ENCODE data around the gene MEGF11.
A peak's percentile ranks its signal among the peaks of the same experiment; 100 is the strongest.

MEGF11 gene

DNA sequence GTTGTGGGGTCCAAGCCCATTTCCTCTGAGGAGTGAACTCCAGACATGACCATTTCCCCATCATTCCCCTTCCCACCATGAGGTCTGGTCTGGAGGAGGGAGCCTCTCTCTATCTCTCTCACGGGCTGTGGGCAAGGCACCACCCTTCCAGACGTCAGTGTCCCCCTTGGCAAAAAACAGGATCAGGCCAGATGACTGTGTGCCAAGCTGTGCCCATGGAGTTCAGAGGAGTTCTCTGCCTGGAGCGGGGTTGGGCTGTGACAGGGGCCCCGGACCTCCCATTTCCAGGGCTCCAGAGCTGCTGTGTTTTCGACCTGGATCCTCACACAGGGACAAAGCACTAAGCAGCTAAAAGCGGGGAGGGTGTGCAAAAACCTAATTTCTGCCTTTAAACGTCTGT is 259.8 kb downstream of the MEGF11 start:
- Histone ChIP-seq H3K4me1 (ENCODE audit: control insufficient read depth, low read depth, low read length) (peaks cover 15% of the 10 kb centered on the region), H3K27ac (ENCODE audit: low read length) (no peak overlapping the region), H3K27me3 (ENCODE audit: control insufficient read depth, insufficient read depth, low read length) (no peaks in the 10 kb centered on the region), H3K9ac (ENCODE audit: low read length) (no peak overlapping the region), H3K9me3 (ENCODE audit: control insufficient read depth, low read depth, low read length) (no peaks in the 10 kb centered on the region), H3K36me3 (ENCODE audit: control insufficient read depth, low read depth, low read length) (no peaks in the 10 kb centered on the region), H3K4me3 (ENCODE audit: low read length) (no peak overlapping the region)

DNA sequence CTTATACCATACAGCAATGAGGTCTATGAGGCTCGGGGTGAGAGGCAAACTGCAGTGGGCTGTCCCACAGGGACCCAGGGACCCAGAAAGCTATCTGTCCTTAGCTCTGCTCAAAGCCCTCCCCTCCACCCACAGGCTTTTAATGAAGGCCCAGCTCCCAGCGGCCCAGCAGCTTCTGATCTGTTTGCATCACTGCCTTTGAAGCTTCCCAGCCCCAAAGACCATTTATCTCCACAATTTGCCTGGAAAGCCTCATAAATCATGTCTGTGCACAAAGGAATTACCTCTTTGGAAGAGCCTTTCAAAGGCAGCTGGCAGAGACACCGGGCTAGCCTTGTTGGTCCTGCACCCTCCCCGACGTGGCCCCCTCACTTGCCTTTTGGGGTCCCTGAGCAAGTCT is 260.3 kb downstream of the MEGF11 start:
- peaks cover 15% of the 10 kb centered on the region for H3K4me1 ChIP-seq (ENCODE audit: control insufficient read depth, low read depth, low read length)
- H3K9ac ChIP-seq (ENCODE audit: low read length) = no peak overlapping the region
- no peaks in the 10 kb centered on the region for H3K27me3 ChIP-seq (ENCODE audit: control insufficient read depth, insufficient read depth, low read length)
- no peaks in the 10 kb centered on the region for H3K36me3 ChIP-seq (ENCODE audit: control insufficient read depth, low read depth, low read length)
- no peak overlapping the region for H3K4me3 ChIP-seq (ENCODE audit: low read length)
- H3K9me3 ChIP-seq (ENCODE audit: control insufficient read depth, low read depth, low read length) = no peaks in the 10 kb centered on the region
- no peak overlapping the region for H3K27ac ChIP-seq (ENCODE audit: low read length)

DNA sequence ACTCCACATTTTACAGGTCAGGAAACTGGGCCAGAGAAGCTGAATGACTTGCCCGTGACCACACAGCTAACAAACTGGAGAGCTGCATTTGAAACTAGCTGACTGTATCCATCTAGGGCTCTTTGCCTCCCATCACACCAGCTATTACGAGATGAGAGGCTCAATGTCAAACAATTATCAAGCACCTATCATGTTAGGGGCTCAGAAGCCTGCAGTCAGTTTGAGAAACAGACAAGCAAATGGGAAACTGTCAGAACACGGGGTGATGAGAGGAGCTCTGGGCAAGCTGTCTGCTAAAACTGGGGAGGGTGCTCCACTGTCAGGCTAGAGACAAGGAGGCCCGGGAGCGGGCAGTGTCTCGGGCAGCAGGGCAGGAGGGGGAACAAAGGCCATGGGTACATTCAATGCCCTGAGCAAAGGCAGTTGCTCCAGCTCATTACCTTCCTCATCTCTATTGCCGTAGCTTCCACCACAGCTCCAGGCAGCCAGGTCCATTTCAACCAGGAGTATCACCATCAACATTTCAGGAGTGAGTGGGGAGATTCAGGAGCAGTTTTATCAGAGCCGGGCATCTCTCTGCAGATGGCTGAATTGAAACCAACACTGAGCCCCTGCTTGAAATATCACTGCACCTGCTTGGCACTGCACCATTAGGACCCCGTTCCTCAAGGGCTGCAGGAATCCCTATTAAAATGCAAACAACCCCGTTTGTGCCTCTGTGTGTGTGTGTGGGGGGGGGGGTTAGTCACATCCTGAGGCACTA is 261.6 kb downstream of the MEGF11 start:
- peaks cover 15% of the 10 kb centered on the region for H3K4me1 ChIP-seq (ENCODE audit: control insufficient read depth, low read depth, low read length)
- H3K9me3 ChIP-seq (ENCODE audit: control insufficient read depth, low read depth, low read length) = no peaks in the 10 kb centered on the region
- H3K27me3 ChIP-seq (ENCODE audit: control insufficient read depth, insufficient read depth, low read length) = no peaks in the 10 kb centered on the region
- no peak overlapping the region for H3K9ac ChIP-seq (ENCODE audit: low read length)
- no peak overlapping the region for H3K27ac ChIP-seq (ENCODE audit: low read length)
- H3K4me3 ChIP-seq (ENCODE audit: low read length) = no peak overlapping the region
- no peaks in the 10 kb centered on the region for H3K36me3 ChIP-seq (ENCODE audit: control insufficient read depth, low read depth, low read length)

DNA sequence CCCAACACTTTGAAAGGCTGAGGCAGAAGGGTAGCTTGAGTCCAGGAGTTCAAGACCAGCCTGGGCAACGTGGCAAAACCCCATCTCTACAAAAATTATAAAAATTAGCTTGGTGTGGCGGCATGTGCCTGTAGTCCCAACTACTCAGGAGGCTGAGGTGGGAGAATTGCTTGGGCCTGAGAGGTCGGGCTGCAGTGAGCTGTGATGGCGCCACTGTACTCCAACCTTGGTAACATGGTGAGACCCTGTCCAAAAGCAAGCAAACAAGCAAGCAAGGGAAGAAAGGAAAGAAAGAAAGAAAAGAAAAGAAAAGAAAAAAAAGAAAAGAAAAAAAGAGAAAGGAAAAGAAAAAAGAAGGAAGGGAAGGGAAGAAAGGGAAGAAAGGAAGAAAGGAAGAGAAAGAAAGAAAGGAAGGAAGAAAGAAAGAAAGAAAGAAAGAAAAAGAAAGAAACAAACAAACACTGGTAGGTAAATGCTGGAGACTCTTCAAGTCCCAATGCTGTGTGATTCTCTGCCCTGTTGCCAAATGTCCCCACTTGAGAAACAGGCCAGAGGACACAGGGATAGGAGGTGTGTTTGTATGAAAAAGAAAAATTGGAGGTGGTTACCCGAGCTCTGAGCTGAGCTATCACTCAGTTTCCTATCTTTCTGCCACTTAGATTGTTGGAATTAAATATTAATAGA is 263.1 kb downstream of the MEGF11 start:
- peaks cover 15% of the 10 kb centered on the region for H3K4me1 ChIP-seq (ENCODE audit: control insufficient read depth, low read depth, low read length)
- H3K27me3 ChIP-seq (ENCODE audit: control insufficient read depth, insufficient read depth, low read length) = no peaks in the 10 kb centered on the region
- H3K36me3 ChIP-seq (ENCODE audit: control insufficient read depth, low read depth, low read length) = no peaks in the 10 kb centered on the region
- no peak overlapping the region for H3K4me3 ChIP-seq (ENCODE audit: low read length)
- H3K27ac ChIP-seq (ENCODE audit: low read length) = no peak overlapping the region
- no peaks in the 10 kb centered on the region for H3K9me3 ChIP-seq (ENCODE audit: control insufficient read depth, low read depth, low read length)
- H3K9ac ChIP-seq (ENCODE audit: low read length) = no peak overlapping the region

DNA sequence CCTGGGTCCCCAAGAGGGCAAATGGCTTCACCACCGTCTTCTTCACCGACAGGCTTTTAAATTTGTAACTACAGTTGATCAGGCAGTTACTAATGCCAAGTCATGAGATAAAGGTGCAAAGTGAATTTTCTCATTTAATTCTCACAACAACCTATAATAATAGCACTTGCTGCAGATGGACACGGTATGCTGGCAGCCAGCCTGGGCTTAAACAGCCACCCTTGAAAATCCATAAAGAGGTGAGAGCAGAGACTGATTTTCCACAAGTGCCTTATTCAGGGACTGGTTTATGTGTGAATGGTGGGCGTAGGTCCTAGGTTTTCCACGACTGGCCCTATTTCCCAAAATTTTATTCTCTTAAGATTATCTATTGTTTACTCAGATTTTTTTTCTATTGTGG is 266.4 kb downstream of the MEGF11 start:
- no peak overlapping the region for H3K9ac ChIP-seq (ENCODE audit: low read length)
- H3K36me3 ChIP-seq (ENCODE audit: control insufficient read depth, low read depth, low read length) = no peaks in the 10 kb centered on the region
- peaks cover 8% of the 10 kb centered on the region for H3K27me3 ChIP-seq (ENCODE audit: control insufficient read depth, insufficient read depth, low read length)
- H3K4me1 ChIP-seq (ENCODE audit: control insufficient read depth, low read depth, low read length) = peaks cover 12% of the 10 kb centered on the region
- H3K27ac ChIP-seq (ENCODE audit: low read length) = no peak overlapping the region
- no peak overlapping the region for H3K4me3 ChIP-seq (ENCODE audit: low read length)
- no peaks in the 10 kb centered on the region for H3K9me3 ChIP-seq (ENCODE audit: control insufficient read depth, low read depth, low read length)

DNA sequence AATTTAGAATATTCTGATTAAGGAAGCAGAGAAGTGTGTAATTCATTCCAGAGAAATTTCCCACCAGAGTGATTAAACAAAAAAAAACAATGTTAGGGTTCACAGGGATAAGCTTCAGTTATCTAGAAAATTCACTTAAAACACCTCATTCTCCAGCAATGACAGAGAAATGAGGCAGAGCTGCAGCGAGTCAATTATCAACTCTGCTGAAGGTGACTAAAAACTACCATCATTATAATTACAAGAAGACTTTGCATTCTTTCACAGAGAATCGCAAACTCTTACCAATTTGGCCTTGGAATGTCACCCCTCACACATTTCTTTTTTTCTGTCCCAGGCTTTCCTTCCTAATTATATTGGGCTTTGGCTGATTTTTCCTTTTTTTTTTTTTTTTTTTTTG is 267.1 kb downstream of the MEGF11 start:
- H3K27ac ChIP-seq (ENCODE audit: low read length) = no peak overlapping the region
- peaks cover 11% of the 10 kb centered on the region for H3K4me1 ChIP-seq (ENCODE audit: control insufficient read depth, low read depth, low read length)
- no peaks in the 10 kb centered on the region for H3K36me3 ChIP-seq (ENCODE audit: control insufficient read depth, low read depth, low read length)
- H3K9ac ChIP-seq (ENCODE audit: low read length) = no peak overlapping the region
- peaks cover 8% of the 10 kb centered on the region for H3K27me3 ChIP-seq (ENCODE audit: control insufficient read depth, insufficient read depth, low read length)
- H3K4me3 ChIP-seq (ENCODE audit: low read length) = no peak overlapping the region
- no peaks in the 10 kb centered on the region for H3K9me3 ChIP-seq (ENCODE audit: control insufficient read depth, low read depth, low read length)

DNA sequence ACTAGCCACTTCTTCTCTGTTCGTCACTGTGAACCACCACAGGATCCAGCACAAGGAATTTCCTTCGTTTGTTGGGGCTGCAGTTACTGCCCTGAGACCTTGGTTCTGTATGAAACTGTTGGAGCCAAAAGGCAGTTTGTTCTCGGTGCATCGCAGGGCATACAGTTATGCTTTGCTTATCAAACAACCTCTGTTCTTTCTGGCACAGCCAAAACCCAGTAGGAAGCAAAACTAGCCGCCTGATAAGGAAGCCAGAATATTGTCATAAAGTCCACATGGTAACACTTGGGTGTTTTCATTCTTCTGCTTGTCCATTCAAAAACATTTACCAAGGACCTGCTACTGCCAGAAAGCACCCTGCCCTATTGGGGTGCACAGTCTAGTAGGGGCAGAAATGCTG is 268.2 kb downstream of the MEGF11 start:
- Histone ChIP-seq H3K9me3 (ENCODE audit: control insufficient read depth, low read depth, low read length) (no peaks in the 10 kb centered on the region), H3K9ac (ENCODE audit: low read length) (no peak overlapping the region), H3K4me1 (ENCODE audit: control insufficient read depth, low read depth, low read length) (peaks cover 16% of the 10 kb centered on the region), H3K27me3 (ENCODE audit: control insufficient read depth, insufficient read depth, low read length) (peaks cover 8% of the 10 kb centered on the region), H3K27ac (ENCODE audit: low read length) (no peak overlapping the region), H3K4me3 (ENCODE audit: low read length) (no peak overlapping the region), H3K36me3 (ENCODE audit: control insufficient read depth, low read depth, low read length) (no peaks in the 10 kb centered on the region)

DNA sequence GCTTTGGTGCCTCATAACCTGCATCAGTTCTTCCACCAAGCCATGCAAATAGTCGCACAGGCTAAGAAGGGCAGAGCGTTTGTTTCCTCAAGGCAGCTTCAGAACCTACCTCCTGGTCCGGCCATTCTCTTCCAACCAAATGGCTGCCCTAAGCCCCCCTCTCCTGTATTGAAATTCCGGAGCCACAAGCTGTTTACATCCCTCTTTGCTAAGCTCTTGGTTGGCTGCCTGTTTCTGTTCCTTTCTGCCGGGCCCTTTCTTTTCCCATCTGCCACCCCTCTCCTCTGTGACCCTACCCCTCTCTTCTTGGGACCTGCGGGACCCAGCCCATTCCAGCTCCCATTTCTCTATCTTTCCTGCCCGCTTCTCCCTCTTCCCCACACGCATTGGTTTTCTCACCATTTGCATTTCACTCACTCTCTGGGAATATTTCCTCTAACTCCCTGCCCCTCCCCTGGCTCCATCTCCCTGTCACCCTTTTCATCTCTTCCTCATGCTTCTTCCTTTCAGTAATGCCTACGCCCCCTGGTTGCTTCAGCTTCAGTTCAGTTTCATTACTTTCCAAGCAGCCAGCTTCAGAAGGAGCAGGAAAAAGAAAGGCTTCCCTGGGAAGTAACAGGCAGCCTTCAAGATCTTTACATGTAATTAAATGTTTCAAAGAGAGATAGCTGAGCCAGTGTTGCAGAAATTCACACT is 270.8 kb downstream of the MEGF11 start:
- Histone ChIP-seq H3K4me3 (ENCODE audit: low read length) (peak overlapping the region; percentile 64), H3K9me3 (ENCODE audit: control insufficient read depth, low read depth, low read length) (no peaks in the 10 kb centered on the region), H3K27ac (ENCODE audit: low read length) (no peak overlapping the region), H3K36me3 (ENCODE audit: control insufficient read depth, low read depth, low read length) (no peaks in the 10 kb centered on the region), H3K27me3 (ENCODE audit: control insufficient read depth, insufficient read depth, low read length) (peaks cover 8% of the 10 kb centered on the region), H3K9ac (ENCODE audit: low read length) (peak overlapping the region; percentile 7), H3K4me1 (ENCODE audit: control insufficient read depth, low read depth, low read length) (peaks cover 16% of the 10 kb centered on the region)

DNA sequence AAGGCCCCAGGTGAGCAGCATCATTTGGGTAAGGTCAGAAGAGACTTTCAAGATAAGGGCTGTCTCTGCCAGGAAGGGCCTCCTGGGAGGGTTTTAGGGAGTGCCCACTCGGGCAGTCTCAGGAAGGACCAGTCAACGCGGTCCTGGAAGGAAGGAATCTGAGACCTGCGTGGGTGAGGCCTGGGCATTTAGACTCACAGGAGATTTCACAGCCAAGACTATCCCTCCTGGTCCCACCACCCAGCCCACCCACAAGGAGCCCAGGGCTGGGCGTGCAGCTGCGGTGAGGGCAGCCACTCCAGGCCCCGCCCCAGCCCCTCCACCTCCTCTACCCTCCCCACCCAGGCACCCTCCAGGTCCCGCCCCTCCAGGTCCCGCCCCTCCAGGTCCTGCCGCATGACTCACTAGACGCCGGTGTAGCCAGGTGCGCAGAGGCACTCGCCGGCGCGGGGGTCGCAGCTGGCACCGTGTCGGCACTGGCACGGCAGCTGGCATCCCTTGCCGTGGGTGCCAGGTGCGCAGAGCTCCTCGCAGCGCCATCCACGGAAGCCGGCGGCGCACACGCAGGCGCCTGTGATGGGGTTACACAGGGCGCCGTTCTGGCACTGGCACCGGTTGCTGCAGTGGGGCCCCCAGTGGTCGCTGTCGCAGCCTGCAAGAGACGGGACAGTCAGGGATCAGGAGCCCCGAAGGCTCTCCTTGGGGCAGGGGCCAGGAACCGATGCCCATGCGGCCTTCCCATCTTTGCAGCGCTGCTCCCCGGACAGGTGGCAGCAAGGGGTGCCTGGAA is 271.5 kb downstream of the MEGF11 start:
- peaks cover 16% of the 10 kb centered on the region for H3K4me1 ChIP-seq (ENCODE audit: control insufficient read depth, low read depth, low read length)
- H3K27ac ChIP-seq (ENCODE audit: low read length) = no peak overlapping the region
- H3K4me3 ChIP-seq (ENCODE audit: low read length) = peak overlapping the region; percentile 64
- H3K27me3 ChIP-seq (ENCODE audit: control insufficient read depth, insufficient read depth, low read length) = peaks cover 8% of the 10 kb centered on the region
- H3K9me3 ChIP-seq (ENCODE audit: control insufficient read depth, low read depth, low read length) = no peaks in the 10 kb centered on the region
- peak overlapping the region; percentile 7 for H3K9ac ChIP-seq (ENCODE audit: low read length)
- H3K36me3 ChIP-seq (ENCODE audit: control insufficient read depth, low read depth, low read length) = no peaks in the 10 kb centered on the region

DNA sequence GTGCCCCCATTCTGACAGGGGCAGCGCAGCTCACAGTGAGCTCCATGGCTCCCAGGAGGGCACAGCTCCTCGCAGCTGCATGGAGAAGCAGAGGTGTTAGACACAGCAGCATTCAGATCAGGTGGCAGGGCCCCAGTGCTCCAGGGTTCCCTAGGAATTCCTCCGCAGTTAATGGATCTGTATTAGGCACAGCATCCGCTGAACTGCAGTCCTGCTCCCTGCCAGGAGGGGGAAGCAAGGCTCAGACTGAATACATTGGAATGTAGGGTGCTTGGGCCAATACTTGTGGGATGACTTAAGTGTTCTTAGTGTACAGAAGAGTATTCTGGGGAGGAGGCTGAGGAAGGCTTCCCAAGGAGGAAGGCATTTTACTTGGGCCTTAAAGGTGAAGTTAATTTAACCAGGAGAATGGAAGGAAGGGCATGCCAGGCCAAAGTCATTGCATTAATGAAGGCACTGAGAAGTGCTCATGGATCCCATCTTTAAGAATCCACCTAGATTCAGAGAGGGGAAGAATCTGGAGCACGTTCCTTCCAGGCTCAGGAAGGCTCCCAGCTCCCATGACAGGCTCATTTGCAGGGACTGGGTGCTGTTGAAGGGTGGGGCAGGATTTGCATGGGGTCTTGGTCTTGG is 272.6 kb downstream of the MEGF11 start:
- Histone ChIP-seq H3K36me3 (ENCODE audit: control insufficient read depth, low read depth, low read length) (no peaks in the 10 kb centered on the region), H3K4me1 (ENCODE audit: control insufficient read depth, low read depth, low read length) (peaks cover 16% of the 10 kb centered on the region), H3K27me3 (ENCODE audit: control insufficient read depth, insufficient read depth, low read length) (peaks cover 8% of the 10 kb centered on the region), H3K4me3 (ENCODE audit: low read length) (no peak overlapping the region), H3K9me3 (ENCODE audit: control insufficient read depth, low read depth, low read length) (no peaks in the 10 kb centered on the region), H3K27ac (ENCODE audit: low read length) (no peak overlapping the region), H3K9ac (ENCODE audit: low read length) (no peak overlapping the region)

DNA sequence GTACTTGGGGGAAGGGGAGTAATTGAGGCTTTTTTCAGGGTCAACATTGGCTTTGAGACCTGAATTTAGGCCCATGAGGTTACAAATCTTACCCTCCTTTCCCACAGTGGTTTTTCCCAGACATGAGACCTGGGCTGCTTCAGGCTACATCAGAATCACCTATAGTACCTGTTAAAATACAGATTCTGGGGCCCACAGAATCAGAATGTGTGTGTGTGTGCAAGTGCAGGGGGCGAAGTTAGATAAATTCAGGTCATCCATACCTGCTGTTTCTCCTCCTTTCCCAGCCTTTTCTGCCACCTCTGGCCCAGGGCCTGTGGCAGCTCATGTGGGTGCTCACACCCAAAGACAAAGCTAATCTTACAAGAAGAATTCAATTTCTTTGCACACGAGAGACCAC is 273.7 kb downstream of the MEGF11 start:
- H3K9ac ChIP-seq (ENCODE audit: low read length) = no peak overlapping the region
- no peak overlapping the region for H3K27ac ChIP-seq (ENCODE audit: low read length)
- H3K36me3 ChIP-seq (ENCODE audit: control insufficient read depth, low read depth, low read length) = no peaks in the 10 kb centered on the region
- peaks cover 8% of the 10 kb centered on the region for H3K27me3 ChIP-seq (ENCODE audit: control insufficient read depth, insufficient read depth, low read length)
- no peaks in the 10 kb centered on the region for H3K9me3 ChIP-seq (ENCODE audit: control insufficient read depth, low read depth, low read length)
- H3K4me3 ChIP-seq (ENCODE audit: low read length) = no peak overlapping the region
- H3K4me1 ChIP-seq (ENCODE audit: control insufficient read depth, low read depth, low read length) = peaks cover 16% of the 10 kb centered on the region

Measured in iPS-18a (cell line).